PC-9 (cell line): Measurements from ENCODE around the gene RAET1G.

Experiments
- EZH2 ChIP-seq: fragments of 200-600 bp; sonication (generic); IDR thresholded peaks from 2 replicates; pipeline ENCODE4 v1.8.0; 2017; ENCODE audit warnings: antibody characterized with exemption, low read depth
- TF ChIP-seq, protein P1 (sequence below): fragments of 200-600 bp; sonication (generic); conservative IDR thresholded peaks from 2 replicates; pipeline ENCODE4 v1.6.1; 2017; ENCODE audit warnings: mixed run types, antibody characterized with exemption, mild to moderate bottlenecking, moderate library complexity

GRCh38 chr6:149965194-149966020, 42.5 kb upstream of the RAET1G start:
- TF ChIP-seq, protein P1, sequence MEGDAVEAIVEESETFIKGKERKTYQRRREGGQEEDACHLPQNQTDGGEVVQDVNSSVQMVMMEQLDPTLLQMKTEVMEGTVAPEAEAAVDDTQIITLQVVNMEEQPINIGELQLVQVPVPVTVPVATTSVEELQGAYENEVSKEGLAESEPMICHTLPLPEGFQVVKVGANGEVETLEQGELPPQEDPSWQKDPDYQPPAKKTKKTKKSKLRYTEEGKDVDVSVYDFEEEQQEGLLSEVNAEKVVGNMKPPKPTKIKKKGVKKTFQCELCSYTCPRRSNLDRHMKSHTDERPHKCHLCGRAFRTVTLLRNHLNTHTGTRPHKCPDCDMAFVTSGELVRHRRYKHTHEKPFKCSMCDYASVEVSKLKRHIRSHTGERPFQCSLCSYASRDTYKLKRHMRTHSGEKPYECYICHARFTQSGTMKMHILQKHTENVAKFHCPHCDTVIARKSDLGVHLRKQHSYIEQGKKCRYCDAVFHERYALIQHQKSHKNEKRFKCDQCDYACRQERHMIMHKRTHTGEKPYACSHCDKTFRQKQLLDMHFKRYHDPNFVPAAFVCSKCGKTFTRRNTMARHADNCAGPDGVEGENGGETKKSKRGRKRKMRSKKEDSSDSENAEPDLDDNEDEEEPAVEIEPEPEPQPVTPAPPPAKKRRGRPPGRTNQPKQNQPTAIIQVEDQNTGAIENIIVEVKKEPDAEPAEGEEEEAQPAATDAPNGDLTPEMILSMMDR, result no peak
- no peak for TF ChIP-seq EZH2
